ENCODE data around the gene UMODL1. TPM values are rescaled to one million over a fixed set of nuclear protein-coding genes. Genes with fewer than 3 reads are reported as not detected.
A peak's percentile ranks its signal among the peaks of the same experiment; 100 is the strongest.

Gene UMODL1, protein sequence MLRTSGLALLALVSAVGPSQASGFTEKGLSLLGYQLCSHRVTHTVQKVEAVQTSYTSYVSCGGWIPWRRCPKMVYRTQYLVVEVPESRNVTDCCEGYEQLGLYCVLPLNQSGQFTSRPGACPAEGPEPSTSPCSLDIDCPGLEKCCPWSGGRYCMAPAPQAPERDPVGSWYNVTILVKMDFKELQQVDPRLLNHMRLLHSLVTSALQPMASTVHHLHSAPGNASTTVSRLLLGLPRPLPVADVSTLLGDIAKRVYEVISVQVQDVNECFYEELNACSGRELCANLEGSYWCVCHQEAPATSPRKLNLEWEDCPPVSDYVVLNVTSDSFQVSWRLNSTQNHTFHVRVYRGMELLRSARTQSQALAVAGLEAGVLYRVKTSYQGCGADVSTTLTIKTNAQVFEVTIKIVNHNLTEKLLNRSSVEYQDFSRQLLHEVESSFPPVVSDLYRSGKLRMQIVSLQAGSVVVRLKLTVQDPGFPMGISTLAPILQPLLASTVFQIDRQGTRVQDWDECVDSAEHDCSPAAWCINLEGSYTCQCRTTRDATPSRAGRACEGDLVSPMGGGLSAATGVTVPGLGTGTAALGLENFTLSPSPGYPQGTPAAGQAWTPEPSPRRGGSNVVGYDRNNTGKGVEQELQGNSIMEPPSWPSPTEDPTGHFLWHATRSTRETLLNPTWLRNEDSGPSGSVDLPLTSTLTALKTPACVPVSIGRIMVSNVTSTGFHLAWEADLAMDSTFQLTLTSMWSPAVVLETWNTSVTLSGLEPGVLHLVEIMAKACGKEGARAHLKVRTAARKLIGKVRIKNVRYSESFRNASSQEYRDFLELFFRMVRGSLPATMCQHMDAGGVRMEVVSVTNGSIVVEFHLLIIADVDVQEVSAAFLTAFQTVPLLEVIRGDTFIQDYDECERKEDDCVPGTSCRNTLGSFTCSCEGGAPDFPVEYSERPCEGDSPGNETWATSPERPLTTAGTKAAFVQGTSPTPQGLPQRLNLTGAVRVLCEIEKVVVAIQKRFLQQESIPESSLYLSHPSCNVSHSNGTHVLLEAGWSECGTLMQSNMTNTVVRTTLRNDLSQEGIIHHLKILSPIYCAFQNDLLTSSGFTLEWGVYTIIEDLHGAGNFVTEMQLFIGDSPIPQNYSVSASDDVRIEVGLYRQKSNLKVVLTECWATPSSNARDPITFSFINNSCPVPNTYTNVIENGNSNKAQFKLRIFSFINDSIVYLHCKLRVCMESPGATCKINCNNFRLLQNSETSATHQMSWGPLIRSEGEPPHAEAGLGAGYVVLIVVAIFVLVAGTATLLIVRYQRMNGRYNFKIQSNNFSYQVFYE
- total RNA-seq (under 1 TPM; 0.16 to 0.99 (median 0.82) TPM), total RNA-seq (0 to 5.5 (median 2.1) reads per million in 29 experiments)
- total RNA-seq (2013) = 0.22 TPM

DNA sequence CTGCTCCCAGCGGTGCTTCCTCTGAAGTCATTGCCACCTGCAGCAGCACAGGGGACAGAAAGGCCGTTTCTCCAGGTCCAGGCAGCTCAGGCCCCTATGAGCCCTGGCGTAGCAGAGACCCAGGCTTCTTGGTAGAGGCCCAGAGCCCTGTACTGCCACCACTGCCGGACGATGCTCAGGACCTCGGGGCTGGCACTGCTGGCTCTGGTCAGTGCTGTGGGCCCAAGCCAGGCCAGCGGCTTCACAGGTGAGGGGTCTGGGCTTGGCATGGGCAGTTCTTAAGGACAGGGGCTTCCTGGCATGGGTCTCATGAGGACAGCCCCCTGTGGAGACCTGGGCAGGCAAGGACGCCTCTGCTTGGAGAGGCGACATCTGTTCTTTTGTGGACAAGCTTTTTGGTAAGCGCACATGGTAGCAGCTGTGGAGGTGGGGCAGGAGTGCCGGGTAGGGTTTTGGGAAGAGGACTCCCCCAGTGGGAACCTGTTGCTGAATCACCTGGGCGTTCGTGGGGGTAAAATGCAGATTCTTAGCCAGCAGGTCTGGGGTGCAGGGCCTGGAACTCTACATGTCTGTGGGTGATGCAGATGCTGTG is at the start of gene UMODL1:
Gene UMODL1 (plus strand): TSS at position 172 of the 592 bp plus-strand sequence. CDS start 0 bp downstream, at position 172.
- H3K27me3 ChIP-seq (replicated peaks in 1 of 2; ENCODE audit: control insufficient read depth in 2 of 2, extremely low read depth in 1 of 2, insufficient read depth in 2 of 2, low read length in 1 of 2) = peaks cover 0 to 31% of the 10 kb centered on the region in 2 experiments
- H3K9me3 Mint-ChIP-seq = no peaks in the 10 kb centered on the region
- H3K4me1 Mint-ChIP-seq = peaks cover 9 to 12% (median 11%) of the 10 kb centered on the region in 3 donors
- ATAC-seq (replicated peaks in 1 of 4) (no peak), DNase-seq (no peak)
- H3K36me3 ChIP-seq (ENCODE audit: control insufficient read depth in 2 of 2, extremely low read depth in 1 of 2, insufficient read depth in 1 of 2, low read length in 1 of 2) = peaks cover 0 to 3% of the 10 kb centered on the region in 2 donors
- peaks cover 0 to 5% of the 10 kb centered on the region in 2 donors for H3K27me3 Mint-ChIP-seq
- CTCF ChIA-PET = interaction anchor here in 1 of 2 donors (0.7 kb wide), 1 partner anchor 59 kb away, joined by 3 read pairs; no protein-coding TSS in a partner anchor
- 86% methylated on average over 12 of the region's 13 CpGs for WGBS (ENCODE audit: insufficient coverage)
- peaks cover 0 to 9% of the 10 kb centered on the region in 2 experiments for H3K4me1 ChIP-seq (ENCODE audit: control insufficient read depth in 1 of 2, extremely low read depth in 1 of 2, insufficient read depth in 2 of 2, low read length in 2 of 2)
- H3K9me3 ChIP-seq = no peaks in the 10 kb centered on the region
- no peak within 1 kb of the TSS for H3K4me3 ChIP-seq (ENCODE audit: control insufficient read depth in 1 of 2, extremely low read depth in 1 of 2, low read length in 1 of 2)
- POLR2A ChIA-PET = no interaction called here
- peak within 1 kb of the TSS in 1 of 2 donors; percentile 52 for H3K27ac Mint-ChIP-seq
- H3K36me3 Mint-ChIP-seq = no peaks in the 10 kb centered on the region
- H3K27ac ChIP-seq (ENCODE audit: low read length) = no peak within 1 kb of the TSS
- no peak within 1 kb of the TSS for H3K4me3 Mint-ChIP-seq

DNA sequence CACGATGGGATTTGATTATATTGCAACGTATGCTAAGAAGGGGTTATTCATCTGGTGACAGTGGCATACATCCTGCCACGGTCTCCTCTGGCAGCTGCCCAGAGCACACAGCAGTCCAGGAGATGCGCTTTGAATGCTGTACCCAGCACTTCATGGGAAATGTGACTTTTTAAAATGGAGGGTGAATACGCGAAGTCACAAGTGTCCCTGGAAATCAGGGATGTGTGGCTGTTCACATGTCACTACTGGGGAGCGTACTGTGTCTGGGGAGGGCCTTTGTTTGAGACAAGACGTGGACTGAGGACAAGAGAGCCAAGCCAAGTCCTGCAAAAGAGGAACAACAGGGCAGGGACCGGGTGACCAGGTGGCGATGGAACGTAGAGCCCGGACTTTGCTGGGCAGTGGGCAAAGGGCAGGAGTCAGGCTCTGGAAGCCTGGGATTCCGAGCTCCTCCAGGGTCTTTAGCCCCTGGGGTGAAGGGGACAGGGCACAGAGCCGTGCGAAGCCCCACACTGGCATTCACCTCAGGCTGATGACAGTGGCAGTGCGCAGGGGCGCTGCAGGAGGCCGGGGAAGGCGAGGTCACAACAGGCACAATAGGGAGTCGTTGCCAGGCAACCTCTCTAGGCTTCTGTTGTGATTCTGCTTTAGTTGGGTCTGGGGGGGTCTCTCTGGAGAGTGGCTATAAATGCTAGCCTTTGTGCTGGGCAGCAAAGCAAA is 49.6 kb upstream of the UMODL1 start:
- no peak overlapping the region for H3K27ac Mint-ChIP-seq
- CTCF ChIA-PET = no interaction called here

DNA sequence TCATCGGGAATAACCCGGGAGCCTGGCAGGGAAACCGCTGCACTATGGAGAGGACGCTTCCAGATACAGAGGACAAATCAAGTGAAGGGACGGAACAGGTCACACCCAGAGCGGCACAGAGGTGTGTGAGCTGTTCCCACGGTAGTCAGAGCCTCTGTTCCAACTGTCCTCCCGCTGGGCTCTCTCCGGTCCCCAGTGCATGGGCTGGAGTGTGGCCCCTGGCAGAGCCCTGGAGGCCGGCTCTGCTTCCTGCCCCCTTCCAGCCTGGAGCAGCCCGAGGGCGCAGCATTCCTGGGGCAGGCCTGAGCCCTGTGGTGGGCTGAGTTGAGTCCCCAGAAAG is 49.1 kb upstream of the UMODL1 start:
- no peaks in the 10 kb centered on the region for H3K4me1 ChIP-seq (ENCODE audit: control insufficient read depth in 1 of 2, extremely low read depth in 1 of 2, insufficient read depth in 2 of 2, low read length in 2 of 2)
- H3K36me3 ChIP-seq (ENCODE audit: control insufficient read depth in 2 of 2, extremely low read depth in 1 of 2, insufficient read depth in 1 of 2, low read length in 1 of 2) = no peaks in the 10 kb centered on the region
- Mint-ChIP-seq H3K4me1 (no peaks in the 10 kb centered on the region), H3K36me3 (no peaks in the 10 kb centered on the region), H3K4me3 (no peak overlapping the region), H3K27me3 (peaks cover 0 to 5% of the 10 kb centered on the region in 2 donors), H3K9me3 (no peaks in the 10 kb centered on the region), H3K27ac (no peak overlapping the region)
- H3K27me3 ChIP-seq (replicated peaks in 1 of 2; ENCODE audit: control insufficient read depth in 2 of 2, extremely low read depth in 1 of 2, insufficient read depth in 2 of 2, low read length in 1 of 2) = peaks cover 0 to 35% of the 10 kb centered on the region in 2 experiments
- ChIA-PET POLR2A (no interaction called here), CTCF (no interaction called here)
- no peak overlapping the region for H3K27ac ChIP-seq (ENCODE audit: low read length)
- DNase-seq (no peak), ATAC-seq (replicated peaks in 1 of 4) (no peak)
- no peak overlapping the region for H3K4me3 ChIP-seq (ENCODE audit: control insufficient read depth in 1 of 2, extremely low read depth in 1 of 2, low read length in 1 of 2)
- 90% methylated on average over 12 of the region's 12 CpGs for WGBS (ENCODE audit: insufficient coverage)
- H3K9me3 ChIP-seq = no peaks in the 10 kb centered on the region

More for the DNA sequence above, 49.6 kb upstream of the UMODL1 start:
- WGBS (ENCODE audit: insufficient coverage) = 89% methylated on average over 20 of the region's 20 CpGs
- ATAC-seq (replicated peaks in 1 of 4) (no peak), DNase-seq (no peak)
- peaks cover 0 to 5% of the 10 kb centered on the region in 2 donors for H3K27me3 Mint-ChIP-seq
- H3K9me3 ChIP-seq = no peaks in the 10 kb centered on the region
- peaks cover 0 to 35% of the 10 kb centered on the region in 2 experiments for H3K27me3 ChIP-seq (replicated peaks in 1 of 2; ENCODE audit: control insufficient read depth in 2 of 2, extremely low read depth in 1 of 2, insufficient read depth in 2 of 2, low read length in 1 of 2)
- POLR2A ChIA-PET = interaction anchor here in 1 of 2 donors (1.0 kb wide), 1 partner anchor 15 kb away, joined by 3 read pairs; no protein-coding TSS in a partner anchor
- H3K36me3 Mint-ChIP-seq = no peaks in the 10 kb centered on the region
- H3K4me1 ChIP-seq (ENCODE audit: control insufficient read depth in 1 of 2, extremely low read depth in 1 of 2, insufficient read depth in 2 of 2, low read length in 2 of 2) = no peaks in the 10 kb centered on the region
- no peaks in the 10 kb centered on the region for H3K9me3 Mint-ChIP-seq
- no peak overlapping the region for H3K4me3 Mint-ChIP-seq
- H3K27ac ChIP-seq (ENCODE audit: low read length) = no peak overlapping the region
- H3K4me1 Mint-ChIP-seq = no peaks in the 10 kb centered on the region
- H3K4me3 ChIP-seq (ENCODE audit: control insufficient read depth in 1 of 2, extremely low read depth in 1 of 2, low read length in 1 of 2) = no peak overlapping the region
- H3K36me3 ChIP-seq (ENCODE audit: control insufficient read depth in 2 of 2, extremely low read depth in 1 of 2, insufficient read depth in 1 of 2, low read length in 1 of 2) = no peaks in the 10 kb centered on the region

DNA sequence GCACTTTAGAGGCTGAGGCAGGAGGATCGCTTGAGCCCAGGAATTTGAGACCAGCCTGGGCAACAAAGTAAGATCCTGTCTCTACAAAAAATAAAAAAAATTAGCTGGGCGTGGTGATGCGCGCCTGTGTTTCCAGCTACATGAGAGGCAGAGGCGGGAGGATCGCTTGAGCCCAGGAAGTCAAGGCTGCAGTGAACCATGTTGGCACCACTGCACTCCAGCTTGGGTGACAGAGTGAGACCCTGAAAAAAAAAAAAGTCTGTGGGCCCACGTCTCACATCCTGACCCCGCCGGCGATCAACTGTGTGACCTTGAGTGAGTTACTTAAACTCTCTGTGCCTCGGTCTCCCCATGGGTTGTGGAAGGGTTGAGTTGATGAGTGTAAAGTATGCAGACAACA is 48.2 kb upstream of the UMODL1 start:
- Histone ChIP-seq H3K4me3 (ENCODE audit: control insufficient read depth in 1 of 2, extremely low read depth in 1 of 2, low read length in 1 of 2) (no peak overlapping the region), H3K27me3 (replicated peaks in 1 of 2; ENCODE audit: control insufficient read depth in 2 of 2, extremely low read depth in 1 of 2, insufficient read depth in 2 of 2, low read length in 1 of 2) (peaks cover 0 to 35% of the 10 kb centered on the region in 2 experiments), H3K4me1 (ENCODE audit: control insufficient read depth in 1 of 2, extremely low read depth in 1 of 2, insufficient read depth in 2 of 2, low read length in 2 of 2) (no peaks in the 10 kb centered on the region), H3K9me3 (no peaks in the 10 kb centered on the region), H3K27ac (ENCODE audit: low read length) (no peak overlapping the region), H3K36me3 (ENCODE audit: control insufficient read depth in 2 of 2, extremely low read depth in 1 of 2, insufficient read depth in 1 of 2, low read length in 1 of 2) (no peaks in the 10 kb centered on the region)
- 96% methylated on average over 11 of the region's 11 CpGs for WGBS (ENCODE audit: insufficient coverage)
- no peak overlapping the region for H3K4me3 Mint-ChIP-seq
- H3K9me3 Mint-ChIP-seq = no peaks in the 10 kb centered on the region
- no peak overlapping the region for H3K27ac Mint-ChIP-seq
- CTCF ChIA-PET = no interaction called here
- no peak for DNase-seq
- ATAC-seq (replicated peaks in 1 of 4) = no peak
- peaks cover 0 to 3% (median 0%) of the 10 kb centered on the region in 3 donors for H3K4me1 Mint-ChIP-seq
- H3K36me3 Mint-ChIP-seq = no peaks in the 10 kb centered on the region
- H3K27me3 Mint-ChIP-seq = peaks cover 0 to 5% of the 10 kb centered on the region in 2 donors
- POLR2A ChIA-PET = no interaction called here

DNA sequence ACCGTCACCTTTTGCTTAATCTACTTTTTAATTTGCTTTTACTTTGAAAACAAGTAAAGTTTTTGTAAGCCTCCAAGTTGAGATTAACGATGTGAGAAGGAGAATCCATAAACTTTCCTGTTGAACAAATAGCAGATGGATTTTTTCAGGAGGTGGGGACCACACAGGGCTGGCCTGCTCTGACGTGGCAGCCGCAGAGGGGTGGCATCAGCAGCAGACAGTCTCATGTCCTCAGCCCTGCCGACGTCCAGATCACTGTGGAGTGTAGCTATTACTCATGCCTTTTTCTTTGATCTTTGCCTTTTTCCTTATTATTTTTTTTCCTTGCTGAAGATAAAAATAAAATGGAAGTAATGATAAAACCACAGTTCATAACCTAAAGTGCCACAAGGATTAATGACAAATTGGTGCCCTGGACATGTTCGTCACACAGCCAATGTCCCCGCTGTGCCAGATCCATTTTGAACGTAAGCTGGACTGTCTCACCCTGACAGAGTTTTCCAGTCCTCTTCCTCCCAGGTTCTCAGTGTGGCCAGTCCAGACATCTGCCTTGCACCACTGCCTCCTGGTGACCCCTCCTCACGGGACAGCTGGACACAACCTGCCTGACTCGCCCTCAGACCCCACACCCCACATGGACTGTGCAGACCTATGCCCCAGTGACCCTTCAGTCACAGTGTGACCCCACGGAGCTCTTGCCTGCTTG is 45.6 kb upstream of the UMODL1 start:
- POLR2A ChIA-PET = interaction anchor here in 1 of 2 donors (0.6 kb wide), 1 partner anchor 34 kb away, joined by 3 read pairs; no protein-coding TSS in a partner anchor
- Histone ChIP-seq H3K4me1 (ENCODE audit: control insufficient read depth in 1 of 2, extremely low read depth in 1 of 2, insufficient read depth in 2 of 2, low read length in 2 of 2) (no peaks in the 10 kb centered on the region), H3K9me3 (no peaks in the 10 kb centered on the region), H3K27me3 (replicated peaks in 1 of 2; ENCODE audit: control insufficient read depth in 2 of 2, extremely low read depth in 1 of 2, insufficient read depth in 2 of 2, low read length in 1 of 2) (peaks cover 0 to 24% of the 10 kb centered on the region in 2 experiments), H3K4me3 (ENCODE audit: control insufficient read depth in 1 of 2, extremely low read depth in 1 of 2, low read length in 1 of 2) (no peak overlapping the region), H3K36me3 (ENCODE audit: control insufficient read depth in 2 of 2, extremely low read depth in 1 of 2, insufficient read depth in 1 of 2, low read length in 1 of 2) (no peaks in the 10 kb centered on the region), H3K27ac (ENCODE audit: low read length) (no peak overlapping the region)
- DNase-seq (no peak), ATAC-seq (replicated peaks in 1 of 4) (no peak)
- 75% methylated on average over 7 of the region's 12 CpGs for WGBS (ENCODE audit: insufficient coverage)
- Mint-ChIP-seq H3K27ac (no peak overlapping the region), H3K4me3 (no peak overlapping the region), H3K9me3 (no peaks in the 10 kb centered on the region), H3K36me3 (no peaks in the 10 kb centered on the region), H3K27me3 (peaks cover 0 to 2% of the 10 kb centered on the region in 2 donors), H3K4me1 (peaks cover 0 to 5% (median 0%) of the 10 kb centered on the region in 3 donors)
- CTCF ChIA-PET = no interaction called here

All from T-cell (primary cell).